RKO (cell line): ENCODE results near the gene TGFBR2.
A peak's percentile ranks its signal among the peaks of the same experiment; 100 is the strongest.

ENCODE experiments used
- DNase-seq: peaks from one replicate; pipeline ENCODE4 v3.0.0-alpha.2; 2016; ENCODE audit warnings: low spot score

The TGFBR2 gene

GRCh38 chr3:30602946-30603345 is 3.5 kb upstream of the TGFBR2 start:
- no peak for DNase-seq

GRCh38 chr3:30604093-30604492 is 2.3 kb upstream of the TGFBR2 start:
- DNase-seq: no peak

DNA sequence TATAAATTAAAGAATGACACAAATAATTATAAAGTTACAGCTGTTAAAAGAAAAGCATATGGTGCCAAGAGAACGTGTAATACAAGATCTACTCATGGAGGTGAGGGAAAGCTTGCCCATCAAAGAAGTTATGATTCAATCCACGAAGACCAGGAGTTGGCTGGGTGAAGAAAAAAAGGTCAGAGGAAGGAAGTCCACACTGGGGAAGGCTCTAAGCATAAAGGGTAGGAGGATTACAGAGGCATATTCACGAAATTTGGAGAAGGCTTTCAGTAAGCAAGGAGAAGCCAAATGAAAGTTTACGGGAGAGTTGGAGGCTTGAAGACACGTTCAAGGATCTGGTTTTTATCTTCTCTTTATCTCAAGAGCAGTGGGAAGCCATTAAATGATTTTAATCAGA is 1.8 kb upstream of the TGFBR2 start:
- no peak for DNase-seq

DNA sequence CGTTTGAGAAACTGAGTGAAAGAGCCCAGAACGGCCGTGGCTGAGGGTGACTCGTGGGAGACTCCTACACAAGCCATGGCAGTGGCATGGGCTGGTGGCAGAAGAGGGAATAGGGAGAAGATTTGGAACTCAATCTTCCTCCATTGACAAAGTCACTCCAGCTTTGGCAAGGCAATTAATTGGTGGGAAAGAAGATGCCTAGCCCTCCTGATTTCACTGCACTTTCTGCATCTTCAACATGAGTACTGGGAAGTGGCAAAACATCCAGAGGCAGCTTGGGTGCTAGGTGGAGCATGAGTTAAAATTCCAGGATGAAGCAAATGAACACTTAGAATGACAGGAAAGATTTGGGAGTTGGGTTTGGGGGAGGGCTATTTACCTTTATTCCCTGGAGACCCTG is 1.4 kb upstream of the TGFBR2 start:
- DNase-seq: no peak

- no peak for DNase-seq
Measured at GRCh38 chr3:30605706-30606300, 598 bp upstream of the TGFBR2 start.

- DNase-seq: peak; percentile 40
Measured at GRCh38 chr3:30607032-30607833, 832 bp downstream of the TGFBR2 start.

DNA sequence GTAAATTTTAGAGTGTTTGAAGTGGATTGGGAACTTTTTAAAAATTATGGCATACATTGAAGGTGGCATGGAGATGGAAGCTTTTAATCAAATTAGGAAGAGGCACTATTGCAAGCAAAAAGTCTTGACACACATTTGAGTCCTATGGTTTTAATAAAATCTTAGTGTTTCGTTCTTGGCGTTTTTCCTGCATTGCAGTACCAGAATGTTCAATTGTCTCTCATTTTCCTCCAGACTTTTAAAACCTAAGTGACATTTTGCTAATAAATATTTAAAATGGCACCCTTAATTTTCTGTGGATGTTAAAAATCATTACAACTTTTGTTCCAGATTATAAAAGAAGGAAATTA is 2.2 kb downstream of the TGFBR2 start:
- no peak for DNase-seq

- no peak for DNase-seq
Measured at GRCh38 chr3:30609930-30610701, 3.7 kb downstream of the TGFBR2 start.

- no peak for DNase-seq
Measured at GRCh38 chr3:30610702-30611368, 4.4 kb downstream of the TGFBR2 start.

DNA sequence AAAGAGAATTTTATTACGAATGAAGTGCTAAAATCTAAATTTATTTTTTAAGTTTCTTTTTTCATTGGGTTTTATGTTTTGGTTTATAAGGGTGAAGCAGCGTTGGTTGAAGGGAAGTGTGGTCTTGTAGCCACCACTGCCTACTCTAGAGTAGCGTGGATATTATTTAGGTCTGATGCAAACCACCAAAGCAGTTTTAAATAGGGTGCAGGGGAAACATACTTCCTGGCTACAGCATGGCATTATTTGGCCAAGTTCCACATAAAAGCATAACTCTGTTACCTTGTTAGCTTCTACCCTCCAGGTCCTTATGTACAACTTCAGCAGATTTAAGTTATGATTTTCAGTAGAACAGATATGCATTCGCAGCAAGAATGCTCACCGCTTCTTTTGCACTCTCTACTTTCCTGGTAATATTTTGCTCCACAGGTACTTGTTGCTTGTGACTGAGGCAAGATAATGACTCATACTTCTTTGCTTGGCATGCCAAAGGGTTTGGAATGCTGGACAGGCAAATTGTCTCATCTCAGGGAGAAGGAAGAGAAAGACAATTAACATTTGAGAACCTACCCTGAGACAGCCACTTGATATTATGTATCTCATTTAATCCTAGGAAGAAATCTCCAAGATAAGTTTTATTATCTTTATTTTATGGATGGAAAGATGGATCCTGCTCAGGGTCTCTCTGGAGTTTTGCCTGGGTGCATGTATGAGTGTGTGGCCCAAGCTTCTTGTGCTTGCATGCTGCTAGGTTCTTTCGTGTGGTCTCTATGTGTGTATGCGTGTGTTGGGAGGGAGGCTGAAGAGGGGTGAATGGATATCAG is 5.4 kb downstream of the TGFBR2 start:
- DNase-seq: peak; percentile 15

GRCh38 chr3:30612437-30613132 is 6.2 kb downstream of the TGFBR2 start:
- no peak for DNase-seq

DNA sequence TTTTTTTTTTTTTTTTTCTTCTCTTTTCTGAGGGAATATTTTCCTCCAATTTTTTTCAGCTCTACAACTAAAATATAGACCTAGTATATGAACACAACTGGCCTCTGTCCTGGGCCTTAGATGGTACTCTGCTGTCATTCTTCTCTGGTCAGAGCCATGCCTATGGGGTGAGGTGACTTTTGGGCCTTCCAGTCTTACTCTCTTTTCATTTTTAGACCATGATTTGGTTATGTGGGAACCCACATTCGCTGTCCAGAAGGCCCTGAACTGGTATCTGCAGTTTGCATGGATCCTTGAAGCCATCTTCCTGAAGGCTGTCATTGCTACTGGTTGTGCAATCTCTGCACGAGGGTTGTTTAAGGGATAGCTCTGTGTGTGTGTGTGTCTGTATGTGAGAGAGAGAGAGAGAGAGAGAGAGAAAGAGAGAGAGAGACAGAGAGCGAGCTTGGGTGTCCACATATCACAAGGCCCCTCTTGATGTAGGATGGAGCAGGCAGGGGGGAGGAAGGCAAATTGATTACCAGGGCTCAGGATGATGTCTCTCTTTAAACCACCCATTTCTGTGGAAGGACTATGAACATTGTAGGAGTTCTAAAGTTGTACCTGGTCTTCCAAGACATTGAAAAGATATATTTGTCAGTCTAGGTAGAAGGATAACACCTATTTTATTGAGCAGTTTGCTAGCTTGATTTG is 6.9 kb downstream of the TGFBR2 start:
- DNase-seq: no peak

GRCh38 chr3:30614373-30614772 is 8.0 kb downstream of the TGFBR2 start:
- no peak for DNase-seq

GRCh38 chr3:30614943-30615342 is 8.5 kb downstream of the TGFBR2 start:
- no peak for DNase-seq

DNA sequence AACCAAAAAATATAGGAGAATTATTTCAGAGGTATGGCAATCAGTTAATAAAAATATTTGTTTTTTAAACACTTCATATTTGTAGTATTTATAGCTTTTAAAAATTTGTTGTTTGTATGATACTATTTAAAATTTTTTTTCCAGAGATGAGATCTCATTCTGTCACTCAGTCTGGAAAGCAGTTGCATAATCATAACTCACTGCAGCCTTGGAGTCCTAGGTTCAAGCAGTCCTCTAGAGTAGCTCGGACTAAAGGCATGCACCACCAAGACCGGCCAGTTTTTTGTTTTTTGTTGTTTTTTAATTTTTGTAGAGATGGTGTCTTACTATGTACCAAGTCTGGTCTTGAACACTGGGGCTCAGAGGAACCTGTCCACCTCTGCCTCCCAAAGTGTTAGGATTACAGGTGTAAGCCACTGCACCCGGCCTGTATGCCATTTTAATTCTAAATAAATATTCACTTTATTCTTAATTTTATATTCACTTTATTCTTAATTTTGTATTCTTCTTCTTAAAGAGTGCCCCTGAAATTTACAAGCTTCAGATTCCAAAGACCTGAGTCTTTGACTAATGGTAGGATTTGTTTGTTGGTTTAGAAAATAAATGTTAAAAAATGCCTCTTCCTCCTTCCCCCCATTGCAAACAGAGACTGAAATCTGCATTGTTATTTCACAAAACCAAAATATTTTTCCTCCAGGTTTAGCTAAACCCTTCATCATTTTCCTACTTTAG is 9.4 kb downstream of the TGFBR2 start:
- DNase-seq: no peak

- DNase-seq: no peak
Measured at GRCh38 chr3:30616347-30617027, 10.1 kb downstream of the TGFBR2 start.

GRCh38 chr3:30617069-30617468 is 10.7 kb downstream of the TGFBR2 start:
- no peak for DNase-seq

- no peak for DNase-seq
Measured at GRCh38 chr3:30617653-30618052, 11.3 kb downstream of the TGFBR2 start.

DNA sequence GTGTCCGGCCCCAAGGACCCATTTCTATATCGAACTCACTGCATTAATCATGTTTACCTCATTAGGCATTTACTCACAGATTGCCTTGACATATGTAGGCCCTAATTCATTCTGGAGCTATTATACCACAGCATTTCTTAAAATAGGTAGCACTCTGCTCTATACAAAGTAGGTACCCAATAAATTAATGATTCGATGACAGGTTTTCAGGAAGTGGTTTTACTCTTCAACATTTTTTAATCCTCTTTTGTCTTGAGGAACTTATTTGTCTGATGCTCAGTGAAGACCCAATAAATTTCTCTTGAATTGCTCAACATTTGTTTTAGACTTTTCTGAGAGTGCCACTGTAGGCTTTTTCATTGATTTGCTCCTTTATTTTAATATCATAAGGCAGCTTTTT is 12.1 kb downstream of the TGFBR2 start:
- DNase-seq: no peak
